AG04449 (cell line): ENCODE results near the gene CCDC187.
A peak's percentile ranks its signal among the peaks of the same experiment; 100 is the strongest.

ENCODE experiments used
- CTCF ChIA-PET: fragments of 350-600 bp; formaldehyde crosslinking; extraction: SDS; loops from one replicate; lab custom pipeline; 2021; ENCODE audit warnings: antibody characterized with exemption; lab: Yijun Ruan, JAX
- POLR2A ChIA-PET: fragments of 400-600, 350-600 bp; formaldehyde crosslinking; extraction: SDS; loops from one replicate; lab custom pipeline; 2020; ENCODE audit warnings: antibody characterized with exemption, inconsistent platforms; lab: Yijun Ruan, JAX
- DNase-seq: peaks from one replicate; pipeline ENCODE4 v3.0.0-alpha.2; 2010; ENCODE audit warnings: low read depth, low spot score
- H3K4me3 ChIP-seq: 2 replicates; pipeline ENCODE4 v1.5.1; 2011; ENCODE audit warnings: low read depth, mild to moderate bottlenecking, control low read depth, low read length
- CTCF ChIP-seq: IDR thresholded peaks from one replicate; pipeline ENCODE4 v1.5.1; 2011; ENCODE audit warnings: mild to moderate bottlenecking, moderate library complexity, low read length, control low read depth, inconsistent platforms; ENCODE audit not compliant: insufficient read depth; ENCODE audit errors: missing control alignments

CCDC187 gene

GRCh38 chr9:136330406-136330990 lies 26.6 kb upstream of the CCDC187 start:
- ChIA-PET POLR2A (interaction anchor here (2.4 kb wide), 1 partner anchor 33 kb away, joined by 11 read pairs; the partner anchor contains the start of gene DNLZ), CTCF (interaction anchor here (5.7 kb wide), 1 partner anchor 9 kb away, joined by 29 read pairs; no protein-coding TSS in a partner anchor)
- DNase-seq, result no peak
- TF ChIP-seq CTCF, result no peak
- H3K4me3 ChIP-seq, result peak overlapping the region; percentile 8

GRCh38 chr9:136329636-136330405 lies 25.9 kb upstream of the CCDC187 start:
- CTCF ChIA-PET, result interaction anchor here (1.1 to 5.7 kb wide), 5 partner anchors 10 to 362 kb away, joined by 4 to 29 read pairs (median 13); no protein-coding TSS in a partner anchor
- H3K4me3 ChIP-seq, result peak overlapping the region; percentile 79
- DNase-seq, result no peak
- TF ChIP-seq CTCF, result no peak
- POLR2A ChIA-PET, result interaction anchor here (1.3 to 2.4 kb wide), 2 partner anchors 16 to 34 kb away, joined by 4 to 11 read pairs; partner anchors contain the start of gene DNLZ

GRCh38 chr9:136329211-136329627 lies 25.3 kb upstream of the CCDC187 start:
- ChIA-PET CTCF (interaction anchor here (0.6 to 5.7 kb wide), 7 partner anchors 10 to 362 kb away, joined by 3 to 29 read pairs (median 6); partner anchors contain the start of gene DNLZ), POLR2A (interaction anchor here (1.3 to 2.4 kb wide), 2 partner anchors 17 to 34 kb away, joined by 4 to 11 read pairs; partner anchors contain the start of gene DNLZ)
- TF ChIP-seq CTCF, result no peak
- no peak for DNase-seq
- peak overlapping the region; percentile 79 for H3K4me3 ChIP-seq

GRCh38 chr9:136328622-136329041 lies 24.7 kb upstream of the CCDC187 start:
- POLR2A ChIA-PET, result interaction anchor here (1.3 to 2.4 kb wide), 2 partner anchors 17 to 35 kb away, joined by 4 to 11 read pairs; partner anchors contain the start of gene DNLZ
- no peak for TF ChIP-seq CTCF
- H3K4me3 ChIP-seq, result peak overlapping the region; percentile 79
- DNase-seq, result no peak
- CTCF ChIA-PET, result interaction anchor here (0.6 to 5.7 kb wide), 7 partner anchors 11 to 361 kb away, joined by 3 to 29 read pairs (median 6); partner anchors contain the start of gene DNLZ

- TF ChIP-seq CTCF, result no peak
- CTCF ChIA-PET, result interaction anchor here (1.1 to 5.7 kb wide), 7 partner anchors 11 to 360 kb away, joined by 3 to 29 read pairs (median 6); partner anchors contain the start of gene DNLZ
- DNase-seq, result no peak
- POLR2A ChIA-PET, result interaction anchor here (1.0 to 2.4 kb wide), 3 partner anchors 8 to 35 kb away, joined by 4 to 11 read pairs (median 4); partner anchors contain the start of gene DNLZ
- H3K4me3 ChIP-seq, result peak overlapping the region; percentile 79
Measured at GRCh38 chr9:136328011-136328621, 24.2 kb upstream of the CCDC187 start.
